Upper lobe of left lung (tissue), 6 donors: ENCODE results near the gene MTCL3.

Source experiments
- ATAC-seq, 2 donors: fragments of 200-7000 bp; cut with Tn5 transposase; one replicate each; pipeline ENCODE4 v1.9.1; 2022; ENCODE audit warnings: mild to moderate bottlenecking in 2 of 2, moderate library complexity in 2 of 2; ENCODE audit not compliant: low FRiP score in 2 of 2
- DNase-seq, 2 donors: peaks; one replicate each; pipeline ENCODE4 v3.0.0-alpha.2; 2019 to 2020
- H3K27ac ChIP-seq, 4 donors: fragments of 200-600 bp; sonication (generic); one replicate each; pipeline ENCODE4 v1.5.1; 2016 to 2019
- H3K27me3 ChIP-seq, 4 donors: fragments of 200-600 bp; sonication (generic); one replicate each; pipeline ENCODE4 v1.5.1; 2017 to 2019
- H3K36me3 ChIP-seq, 4 donors: fragments of 200-600 bp; sonication (generic); one replicate each; pipeline ENCODE4 v1.5.1; 2016 to 2019
- H3K4me1 ChIP-seq, 4 donors: fragments of 200-600 bp; sonication (generic); one replicate each; pipeline ENCODE4 v1.5.1; 2018 to 2019
- H3K4me3 ChIP-seq, 4 donors: fragments of 200-600 bp; sonication (generic); one replicate each; pipeline ENCODE4 v1.5.1; 2017 to 2019; ENCODE audit warnings: mild to moderate bottlenecking in 2 of 4, moderate library complexity in 1 of 4
- H3K9me3 ChIP-seq, 4 donors: fragments of 200-600 bp; sonication (generic); one replicate each; pipeline ENCODE4 v1.5.1; 2018 to 2019
- CTCF ChIP-seq, 6 experiments: fragments of 450-650 bp in 4 of 6; fragments of 200-600 bp in 2 of 6; sonication (generic) in 2 of 6; IDR thresholded peaks; one replicate each; pipeline ENCODE4 v1.5.1; 2016 to 2019; ENCODE audit warnings: antibody characterized with exemption in 6 of 6
- EP300 ChIP-seq, 4 donors: sonication (generic); formaldehyde crosslinking; IDR thresholded peaks; one replicate each; pipeline ENCODE4 v1.5.1; 2017; ENCODE audit warnings: antibody characterized with exemption in 4 of 4, control low read depth in 2 of 4
- POLR2A ChIP-seq, 4 donors: fragments of 450-650 bp; IDR thresholded peaks; one replicate each; pipeline ENCODE4 v1.5.1; 2016 to 2017; ENCODE audit warnings: antibody characterized with exemption in 4 of 4, mild to moderate bottlenecking in 2 of 4
- POLR2AphosphoS5 ChIP-seq, 2 donors: sonication (generic); formaldehyde crosslinking; IDR thresholded peaks; one replicate each; pipeline ENCODE4 v1.5.1; 2017; ENCODE audit warnings: antibody characterized with exemption in 2 of 2
- WGBS, 2 donors: methylation state at CpG; one replicate each; pipeline ENCODE4 v1.1.5; 2017 to 2018; 5-methylcytosine and 5-hydroxymethylcytosine counted together
- donor health status: DM: no; HTN: no; CAD: no; lungs with moderate emphysema.
- donor health status: DM: no; HTN: yes; CAD: no; lungs with severe emphysema.

MTCL3 gene

DNA sequence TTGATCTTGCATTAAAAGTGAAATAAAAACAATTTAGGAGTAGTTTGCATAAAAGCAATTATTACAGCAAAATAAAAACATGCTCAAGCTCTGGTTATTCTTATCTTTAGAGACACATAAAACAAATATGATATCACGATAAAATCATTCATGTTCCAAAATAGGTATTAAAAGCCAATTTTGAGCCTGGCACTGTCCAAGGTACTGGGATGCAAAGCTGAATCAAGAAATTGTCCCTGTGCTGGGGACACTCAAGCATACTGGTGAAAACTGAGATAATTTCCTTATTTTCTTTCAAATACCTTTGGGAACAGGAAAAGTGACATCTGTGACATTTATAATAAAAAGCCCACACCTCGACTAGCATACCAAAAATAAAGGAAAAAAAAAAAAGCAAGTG, 931 bp upstream of the MTCL3 start:
- Histone ChIP-seq H3K27me3 (peaks cover 0 to 32% (median 15%) of the 10 kb centered on the region in 4 donors), H3K9me3 (no peaks in the 10 kb centered on the region), H3K4me3 (no peak overlapping the region), H3K4me1 (peaks cover 18 to 33% (median 25%) of the 10 kb centered on the region in 4 donors), H3K36me3 (no peaks in the 10 kb centered on the region), H3K27ac (no peak overlapping the region)
- DNase-seq (no peak), ATAC-seq (no peak)
- 20 to 31% methylated on average over 2 of the region's 2 CpGs for WGBS, 2 donors
- no peak for TF ChIP-seq POLR2A (IDR thresholded peaks at IDR 0.05)
- no peak for TF ChIP-seq POLR2AphosphoS5 (IDR thresholded peaks at IDR 0.05)
- no peak for TF ChIP-seq CTCF (IDR thresholded peaks at IDR 0.05)
- TF ChIP-seq EP300 (IDR thresholded peaks at IDR 0.05) = no peak

- Histone ChIP-seq H3K27ac (no peak overlapping the region), H3K27me3 (peaks cover 0 to 32% (median 15%) of the 10 kb centered on the region in 4 donors), H3K36me3 (no peaks in the 10 kb centered on the region), H3K4me1 (peaks cover 21 to 39% (median 31%) of the 10 kb centered on the region in 4 donors), H3K9me3 (no peaks in the 10 kb centered on the region), H3K4me3 (no peak overlapping the region)
- no peak for TF ChIP-seq EP300 (IDR thresholded peaks at IDR 0.05)
- no peak for TF ChIP-seq POLR2A (IDR thresholded peaks at IDR 0.05)
- TF ChIP-seq CTCF (IDR thresholded peaks at IDR 0.05) = no peak
- no peak for ATAC-seq
- no peak for DNase-seq
- WGBS, 2 donors = 4 to 7% methylated on average over 10 of the region's 10 CpGs
These were observed 292 bp upstream of the MTCL3 start for GRCh38 chr6:127519469-127519785.

DNA sequence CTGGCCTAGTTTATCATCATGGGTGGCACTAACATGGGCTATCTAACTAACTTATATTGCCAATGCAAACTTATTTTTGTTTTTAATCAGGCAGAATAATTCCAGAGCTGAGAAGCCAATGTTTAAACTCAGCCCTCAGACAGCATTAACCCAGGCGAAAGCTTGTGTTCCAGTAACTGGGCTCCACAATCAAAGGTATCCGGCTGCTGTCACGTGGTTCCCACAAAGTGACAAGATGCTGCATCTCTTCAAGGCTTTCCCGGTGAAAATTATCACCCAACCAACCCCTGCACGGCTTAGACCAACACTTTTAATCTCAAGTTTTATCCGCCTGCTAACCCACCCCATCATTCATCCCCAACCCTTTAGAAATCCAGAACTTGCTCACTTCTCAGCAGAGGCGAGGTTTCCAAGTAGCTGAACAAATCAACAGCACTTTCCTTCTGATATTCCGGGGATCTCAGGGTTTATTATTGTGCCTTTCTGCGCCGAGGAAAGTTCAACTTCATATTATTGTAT, 885 bp downstream of the MTCL3 start:
- Histone ChIP-seq H3K4me3 (no peak overlapping the region), H3K36me3 (no peaks in the 10 kb centered on the region), H3K27me3 (peaks cover 0 to 32% (median 15%) of the 10 kb centered on the region in 4 donors), H3K9me3 (no peaks in the 10 kb centered on the region), H3K4me1 (peaks cover 21 to 44% (median 32%) of the 10 kb centered on the region in 4 donors), H3K27ac (no peak overlapping the region)
- DNase-seq (no peak), ATAC-seq (no peak)
- TF ChIP-seq EP300 (IDR thresholded peaks at IDR 0.05) (no peak), POLR2AphosphoS5 (IDR thresholded peaks at IDR 0.05) (no peak), CTCF (IDR thresholded peaks at IDR 0.05) (no peak), POLR2A (IDR thresholded peaks at IDR 0.05) (no peak)
- WGBS, 2 donors = 17 to 19% methylated on average over 10 of the region's 10 CpGs

- Histone ChIP-seq H3K9me3 (no peaks in the 10 kb centered on the region), H3K27me3 (peaks cover 0 to 32% (median 15%) of the 10 kb centered on the region in 4 donors), H3K27ac (no peak overlapping the region), H3K36me3 (no peaks in the 10 kb centered on the region), H3K4me3 (no peak overlapping the region), H3K4me1 (peaks cover 21 to 44% (median 32%) of the 10 kb centered on the region in 4 donors)
- no peak for DNase-seq
- no peak for ATAC-seq
- TF ChIP-seq POLR2A (IDR thresholded peaks at IDR 0.05) = no peak
- no peak for TF ChIP-seq POLR2AphosphoS5 (IDR thresholded peaks at IDR 0.05)
- no peak for TF ChIP-seq CTCF (IDR thresholded peaks at IDR 0.05)
- no peak for TF ChIP-seq EP300 (IDR thresholded peaks at IDR 0.05)
- 69 to 81% methylated on average over 2 of the region's 2 CpGs for WGBS, 2 donors
These were observed 1.4 kb downstream of the MTCL3 start for GRCh38 chr6:127517693-127518092.

GRCh38 chr6:127516662-127517273, 2.4 kb downstream of the MTCL3 start:
- Histone ChIP-seq H3K36me3 (no peaks in the 10 kb centered on the region), H3K27me3 (peaks cover 0 to 32% (median 15%) of the 10 kb centered on the region in 4 donors), H3K27ac (no peak overlapping the region), H3K9me3 (no peaks in the 10 kb centered on the region), H3K4me1 (peaks cover 21 to 44% (median 32%) of the 10 kb centered on the region in 4 donors), H3K4me3 (peak overlapping the region in 3 of 4 donors; percentile 62 to 72 (median 64))
- WGBS, 2 donors = 9 to 16% methylated on average over 6 of the region's 6 CpGs
- TF ChIP-seq CTCF (IDR thresholded peaks at IDR 0.05) (peak in 5 of 6 experiments; percentile 40 to 65 (median 58)), EP300 (IDR thresholded peaks at IDR 0.05) (no peak)
- DNase-seq = peak in 1 of 2 donors; percentile 31
- peak; percentile 62 to 84 for ATAC-seq
